ENCODE measurements around the gene FCRLB. TPM values are rescaled to one million over a fixed set of nuclear protein-coding genes. Genes with fewer than 3 reads are reported as not detected.

Gene FCRLB
- total and polyA plus RNA-seq, 2 of the 13 experiments (the other 11 are each of a cell fraction or from before 2014, with no cell fraction given): 0.08 to 0.11 TPM

GRCh38 chr1:161766102-161766981, 45.0 kb downstream of the FCRLB start, which contains the start of gene ATF6 (continued):
- TF ChIP-seq RBM39 (IDR thresholded peaks at IDR 0.05; ENCODE audit: low read depth, low read length, poor library complexity, severe bottlenecking): no peak
- TF ChIP-seq NR3C1 (CRISPR knock-in tag; IDR thresholded peaks at IDR 0.05): no peak
- TF ChIP-seq RFXAP (CRISPR knock-in tag; IDR thresholded peaks at IDR 0.05; ENCODE audit: borderline replicate concordance): 0 out of 2 replicates have a peak, but pooled peaks have one; percentile 39
- peak; percentile 56; the same call in 1 of the 2 replicates for TF ChIP-seq NFIC (IDR thresholded peaks at IDR 0.05; ENCODE audit: low read length)
- TF ChIP-seq AGO2 (optimal IDR thresholded peaks at IDR 0.05; ENCODE audit: low read depth, low read length): no peak
- TF ChIP-seq ERF (CRISPR knock-in tag; IDR thresholded peaks at IDR 0.05): peak; percentile 85
- TF ChIP-seq SRF (IDR thresholded peaks at IDR 0.05; ENCODE audit: low read depth, low read length): no peak
- 0 out of 2 replicates have a peak, but pooled peaks have one; percentile 31 for TF ChIP-seq ZNF766 (CRISPR knock-in tag; IDR thresholded peaks at IDR 0.05; ENCODE audit: borderline replicate concordance)
- TF ChIP-seq ZNF326 (CRISPR knock-in tag; IDR thresholded peaks at IDR 0.05; ENCODE audit: borderline replicate concordance): no peak
- peak; percentile 66 for TF ChIP-seq KDM5B (CRISPR knock-in tag; IDR thresholded peaks at IDR 0.05; ENCODE audit: borderline replicate concordance)
- no peak for TF ChIP-seq NBN (conservative IDR thresholded peaks at IDR 0.05)
- peak; percentile 48; the same call in 1 of the 2 replicates for TF ChIP-seq ETV5 (CRISPR knock-in tag; IDR thresholded peaks at IDR 0.05; ENCODE audit: borderline replicate concordance)
- no peak for TF ChIP-seq ZFP90 (CRISPR knock-in tag; IDR thresholded peaks at IDR 0.05; ENCODE audit: borderline replicate concordance)
- TF ChIP-seq NKX3-1 (CRISPR knock-in tag; IDR thresholded peaks at IDR 0.05): no peak
- TF ChIP-seq BCL6 (CRISPR knock-in tag; IDR thresholded peaks at IDR 0.05): peak; percentile 77
- no peak; the same call in 1 of the 2 replicates for TF ChIP-seq KLF6 (CRISPR knock-in tag; IDR thresholded peaks at IDR 0.05)
- no peak for TF ChIP-seq CERS6 (CRISPR knock-in tag; IDR thresholded peaks at IDR 0.05)
- TF ChIP-seq HNRNPLL (IDR thresholded peaks at IDR 0.05; ENCODE audit: low read depth, low read length, poor library complexity, severe bottlenecking): no peak
- TF ChIP-seq MNT (IDR thresholded peaks at IDR 0.05): peak; percentile 41
- peak; percentile 27; the same call in 1 of the 2 replicates for TF ChIP-seq MIER2 (CRISPR knock-in tag; IDR thresholded peaks at IDR 0.05)
- peak; percentile 45; the same call in 1 of the 2 replicates for TF ChIP-seq REPIN1 (CRISPR knock-in tag; IDR thresholded peaks at IDR 0.05; ENCODE audit: borderline replicate concordance, low read depth)
- no peak for TF ChIP-seq NR1H2 (CRISPR knock-in tag; IDR thresholded peaks at IDR 0.05; ENCODE audit: borderline replicate concordance, low read depth)
- TF ChIP-seq MTERF4 (CRISPR knock-in tag; IDR thresholded peaks at IDR 0.05): no peak
- peak; percentile 66; the same call in 1 of the 2 replicates for TF ChIP-seq ZNF580 (CRISPR knock-in tag; IDR thresholded peaks at IDR 0.05; ENCODE audit: borderline replicate concordance, low read depth)
- peak; percentile 67; the same call in 1 of the 2 replicates for TF ChIP-seq SMAD3 (CRISPR knock-in tag; IDR thresholded peaks at IDR 0.05)

All from HepG2 (cell line).